Measurements from ENCODE around the gene IL12RB1. TPM values are rescaled to one million over a fixed set of nuclear protein-coding genes. Genes with fewer than 3 reads are reported as not detected.

The IL12RB1 gene
- total RNA-seq, 1 donor from 2014 or later: 0.72 TPM

DNA sequence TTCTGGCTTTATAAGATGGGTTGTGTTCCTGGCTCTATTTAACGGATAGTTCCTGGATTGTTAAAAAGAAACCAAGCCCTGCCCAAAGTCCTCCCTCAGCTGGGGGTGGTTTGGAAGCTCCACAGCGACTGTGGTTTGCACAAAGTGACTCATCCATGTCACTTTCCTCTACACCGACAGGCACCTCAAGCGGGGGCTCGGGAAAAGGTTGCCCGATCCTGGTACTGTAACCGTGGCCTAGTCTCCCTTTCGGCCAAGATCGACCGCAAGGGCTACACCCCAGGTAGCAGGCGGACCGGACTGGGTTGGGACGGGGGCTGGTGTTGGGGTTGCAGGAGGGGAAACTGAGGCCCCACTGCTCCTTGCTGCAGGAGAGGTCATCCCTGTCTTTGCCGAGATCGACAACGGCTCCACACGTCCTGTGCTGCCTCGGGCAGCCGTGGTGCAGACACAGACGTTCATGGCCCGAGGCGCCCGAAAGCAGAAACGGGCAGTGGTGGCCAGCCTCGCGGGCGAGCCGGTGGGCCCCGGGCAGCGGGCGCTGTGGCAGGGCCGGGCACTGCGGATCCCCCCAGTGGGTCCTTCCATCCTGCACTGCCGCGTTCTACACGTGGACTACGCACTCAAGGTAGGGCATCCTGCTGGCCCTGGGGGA lies 77.2 kb downstream of the IL12RB1 start:
- DNase-seq (ENCODE audit: low spot score): no peak

Other genes starting within 250 kb of the IL12RB1 start
- 32.7 TPM for gene JAK3, start 239.0 kb downstream of the IL12RB1 start, total RNA-seq (ENCODE audit: insufficient read depth, low replicate concordance)
- 957 TPM for gene RPL18A, start 227.0 kb downstream of the IL12RB1 start, total RNA-seq (ENCODE audit: insufficient read depth, low replicate concordance)
- gene SLC5A5, start 215.0 kb downstream of the IL12RB1 start, total RNA-seq (ENCODE audit: insufficient read depth, low replicate concordance): not detected
- gene CCDC124, start 153.9 kb downstream of the IL12RB1 start, total RNA-seq (ENCODE audit: insufficient read depth, low replicate concordance): 11.8 TPM
- gene KCNN1, start 119.8 kb downstream of the IL12RB1 start, total RNA-seq (ENCODE audit: insufficient read depth, low replicate concordance): 0.48 TPM
- 6.3 TPM for gene ARRDC2, start 78.8 kb downstream of the IL12RB1 start, total RNA-seq (ENCODE audit: insufficient read depth, low replicate concordance)
- 2.2 TPM for gene MAST3, start 10.8 kb upstream of the IL12RB1 start, total RNA-seq (ENCODE audit: insufficient read depth, low replicate concordance)
- gene PIK3R2, start 66.2 kb upstream of the IL12RB1 start, total RNA-seq (ENCODE audit: insufficient read depth, low replicate concordance): 16.1 TPM
- gene IFI30, start 86.9 kb upstream of the IL12RB1 start, total RNA-seq (ENCODE audit: insufficient read depth, low replicate concordance): 4.3 TPM
- 9.4 TPM for gene MPV17L2, start 106.3 kb upstream of the IL12RB1 start, total RNA-seq (ENCODE audit: insufficient read depth, low replicate concordance)
- gene RAB3A, start 117.1 kb upstream of the IL12RB1 start, total RNA-seq (ENCODE audit: insufficient read depth, low replicate concordance): not detected
- gene PDE4C, start 139.5 kb upstream of the IL12RB1 start, total RNA-seq (ENCODE audit: insufficient read depth, low replicate concordance): 9.9 TPM
- 2.4 TPM for gene IQCN, start 187.5 kb upstream of the IL12RB1 start, total RNA-seq (ENCODE audit: insufficient read depth, low replicate concordance)
- 272 TPM for gene JUND, start 194.7 kb upstream of the IL12RB1 start, total RNA-seq (ENCODE audit: insufficient read depth, low replicate concordance)
- 37.6 TPM for gene LSM4, start 236.1 kb upstream of the IL12RB1 start, total RNA-seq (ENCODE audit: insufficient read depth, low replicate concordance)